Measurements from ENCODE around the gene CTNNBL1. TPM values are rescaled to one million over a fixed set of nuclear protein-coding genes. Genes with fewer than 3 reads are reported as not detected.

Gene CTNNBL1
- total RNA-seq, 1 experiment from 2014 or later, result 71.2 TPM

- ATAC-seq, result no peak
- Histone ChIP-seq H3K4me3 (ENCODE audit: low read depth in 2 of 2, low read length in 2 of 2) (peak overlapping the region in 1 of 2 experiments; percentile 3; a peak in 1 of 4 replicates), H3K27ac (ENCODE audit: low read length) (no peak overlapping the region), H3K9me3 (ENCODE audit: control insufficient read depth, insufficient read depth, low read depth, low read length) (no peaks in the 10 kb centered on the region), H3K36me3 (ENCODE audit: control insufficient read depth, insufficient read depth, low read length) (no peaks in the 10 kb centered on the region), H3K4me1 (ENCODE audit: control insufficient read depth, insufficient read depth, low read length) (no peaks in the 10 kb centered on the region; the same call in 1 of the 2 replicates), H3K27me3 (ENCODE audit: control insufficient read depth, insufficient read depth, low read length) (peaks cover 2% of the 10 kb centered on the region)
- no peak for DNase-seq (ENCODE audit: low read depth, low spot score)
- POLR2A ChIA-PET, result no interaction called here
- CTCF ChIA-PET, result no interaction called here
- no TSS peak for BruUV-seq (replicated peaks)
- intact Hi-C loops (cut with micrococcal nuclease; ENCODE audit: unreplicated experiment), result no loop called here
- in situ Hi-C loops (cut with HindIII; ENCODE audit: low pct_unique_long_range_greater_than_20kb, low sequenced_read_pairs), result no loop called here
- TF ChIP-seq SIN3A (IDR thresholded peaks at IDR 0.05; ENCODE audit: borderline replicate concordance, insufficient read depth, low read depth, low read length), result no peak
- TF ChIP-seq, protein P1, sequence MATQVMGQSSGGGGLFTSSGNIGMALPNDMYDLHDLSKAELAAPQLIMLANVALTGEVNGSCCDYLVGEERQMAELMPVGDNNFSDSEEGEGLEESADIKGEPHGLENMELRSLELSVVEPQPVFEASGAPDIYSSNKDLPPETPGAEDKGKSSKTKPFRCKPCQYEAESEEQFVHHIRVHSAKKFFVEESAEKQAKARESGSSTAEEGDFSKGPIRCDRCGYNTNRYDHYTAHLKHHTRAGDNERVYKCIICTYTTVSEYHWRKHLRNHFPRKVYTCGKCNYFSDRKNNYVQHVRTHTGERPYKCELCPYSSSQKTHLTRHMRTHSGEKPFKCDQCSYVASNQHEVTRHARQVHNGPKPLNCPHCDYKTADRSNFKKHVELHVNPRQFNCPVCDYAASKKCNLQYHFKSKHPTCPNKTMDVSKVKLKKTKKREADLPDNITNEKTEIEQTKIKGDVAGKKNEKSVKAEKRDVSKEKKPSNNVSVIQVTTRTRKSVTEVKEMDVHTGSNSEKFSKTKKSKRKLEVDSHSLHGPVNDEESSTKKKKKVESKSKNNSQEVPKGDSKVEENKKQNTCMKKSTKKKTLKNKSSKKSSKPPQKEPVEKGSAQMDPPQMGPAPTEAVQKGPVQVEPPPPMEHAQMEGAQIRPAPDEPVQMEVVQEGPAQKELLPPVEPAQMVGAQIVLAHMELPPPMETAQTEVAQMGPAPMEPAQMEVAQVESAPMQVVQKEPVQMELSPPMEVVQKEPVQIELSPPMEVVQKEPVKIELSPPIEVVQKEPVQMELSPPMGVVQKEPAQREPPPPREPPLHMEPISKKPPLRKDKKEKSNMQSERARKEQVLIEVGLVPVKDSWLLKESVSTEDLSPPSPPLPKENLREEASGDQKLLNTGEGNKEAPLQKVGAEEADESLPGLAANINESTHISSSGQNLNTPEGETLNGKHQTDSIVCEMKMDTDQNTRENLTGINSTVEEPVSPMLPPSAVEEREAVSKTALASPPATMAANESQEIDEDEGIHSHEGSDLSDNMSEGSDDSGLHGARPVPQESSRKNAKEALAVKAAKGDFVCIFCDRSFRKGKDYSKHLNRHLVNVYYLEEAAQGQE (IDR thresholded peaks at IDR 0.05; ENCODE audit: insufficient read depth in 1 of 2, low read depth in 2 of 2, low read length in 1 of 2), result no peak
- TF ChIP-seq, protein P2, sequence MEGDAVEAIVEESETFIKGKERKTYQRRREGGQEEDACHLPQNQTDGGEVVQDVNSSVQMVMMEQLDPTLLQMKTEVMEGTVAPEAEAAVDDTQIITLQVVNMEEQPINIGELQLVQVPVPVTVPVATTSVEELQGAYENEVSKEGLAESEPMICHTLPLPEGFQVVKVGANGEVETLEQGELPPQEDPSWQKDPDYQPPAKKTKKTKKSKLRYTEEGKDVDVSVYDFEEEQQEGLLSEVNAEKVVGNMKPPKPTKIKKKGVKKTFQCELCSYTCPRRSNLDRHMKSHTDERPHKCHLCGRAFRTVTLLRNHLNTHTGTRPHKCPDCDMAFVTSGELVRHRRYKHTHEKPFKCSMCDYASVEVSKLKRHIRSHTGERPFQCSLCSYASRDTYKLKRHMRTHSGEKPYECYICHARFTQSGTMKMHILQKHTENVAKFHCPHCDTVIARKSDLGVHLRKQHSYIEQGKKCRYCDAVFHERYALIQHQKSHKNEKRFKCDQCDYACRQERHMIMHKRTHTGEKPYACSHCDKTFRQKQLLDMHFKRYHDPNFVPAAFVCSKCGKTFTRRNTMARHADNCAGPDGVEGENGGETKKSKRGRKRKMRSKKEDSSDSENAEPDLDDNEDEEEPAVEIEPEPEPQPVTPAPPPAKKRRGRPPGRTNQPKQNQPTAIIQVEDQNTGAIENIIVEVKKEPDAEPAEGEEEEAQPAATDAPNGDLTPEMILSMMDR (IDR thresholded peaks at IDR 0.05), result no peak
- TF ChIP-seq POLR2AphosphoS5 (IDR thresholded peaks at IDR 0.05; ENCODE audit: low read depth, low read length), result no peak
- no peak for TF ChIP-seq TCF7L2 (IDR thresholded peaks at IDR 0.05; ENCODE audit: low read depth, low read length)
Observed at GRCh38 chr20:37670351-37670791, 23.5 kb upstream of the CTNNBL1 start.

DNA sequence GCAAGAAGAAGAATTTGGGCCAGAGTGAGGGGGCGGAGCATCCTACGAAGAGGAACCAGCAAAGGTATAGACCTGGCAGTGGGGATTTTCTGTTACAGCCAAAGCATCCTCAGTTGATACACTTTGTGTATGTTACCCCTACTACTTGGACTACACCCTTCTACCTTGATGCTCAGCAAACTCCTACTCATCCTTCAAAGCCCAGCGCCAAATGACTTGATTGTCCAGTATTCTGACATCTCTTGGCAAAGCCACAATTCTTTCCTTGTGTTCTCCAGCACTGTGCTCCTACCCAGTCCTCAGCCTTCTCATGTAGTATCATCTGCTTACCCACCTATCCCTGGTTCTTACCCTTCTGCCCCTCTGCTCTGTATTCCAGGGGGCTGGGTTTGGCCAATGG, 21.7 kb upstream of the CTNNBL1 start:
- TF ChIP-seq POLR2AphosphoS5 (IDR thresholded peaks at IDR 0.05; ENCODE audit: low read depth, low read length), result no peak
- TF ChIP-seq, protein P2 (IDR thresholded peaks at IDR 0.05), result no peak
- TF ChIP-seq, protein P1 (IDR thresholded peaks at IDR 0.05; ENCODE audit: insufficient read depth in 1 of 2, low read depth in 2 of 2, low read length in 1 of 2), result no peak
- no peak for TF ChIP-seq SIN3A (IDR thresholded peaks at IDR 0.05; ENCODE audit: borderline replicate concordance, insufficient read depth, low read depth, low read length)
- TF ChIP-seq TCF7L2 (IDR thresholded peaks at IDR 0.05; ENCODE audit: low read depth, low read length), result no peak
- no peaks in the 10 kb centered on the region; the same call in 1 of the 2 replicates for H3K4me1 ChIP-seq (ENCODE audit: control insufficient read depth, insufficient read depth, low read length)
- in situ Hi-C loops (cut with HindIII; ENCODE audit: low pct_unique_long_range_greater_than_20kb, low sequenced_read_pairs), result no loop called here
- intact Hi-C loops (cut with micrococcal nuclease; ENCODE audit: unreplicated experiment), result no loop called here
- no peak overlapping the region for H3K27ac ChIP-seq (ENCODE audit: low read length)
- ChIA-PET POLR2A (no interaction called here), CTCF (no interaction called here)
- ATAC-seq, result no peak
- H3K9me3 ChIP-seq (ENCODE audit: control insufficient read depth, insufficient read depth, low read depth, low read length), result no peaks in the 10 kb centered on the region
- H3K4me3 ChIP-seq (ENCODE audit: low read depth in 2 of 2, low read length in 2 of 2), result no peak overlapping the region
- no peaks in the 10 kb centered on the region for H3K36me3 ChIP-seq (ENCODE audit: control insufficient read depth, insufficient read depth, low read length)
- no TSS peak for BruUV-seq (replicated peaks)
- H3K27me3 ChIP-seq (ENCODE audit: control insufficient read depth, insufficient read depth, low read length), result peaks cover 2% of the 10 kb centered on the region
- no peak for DNase-seq (ENCODE audit: low read depth, low spot score)

Data from Panc1 (cell line).